ENCODE data around the gene IGSF21. TPM values are rescaled to one million over a fixed set of nuclear protein-coding genes. Genes with fewer than 3 reads are reported as not detected.

Gene IGSF21
- total RNA-seq, 2 experiments from 2014 or later: not detected

DNA sequence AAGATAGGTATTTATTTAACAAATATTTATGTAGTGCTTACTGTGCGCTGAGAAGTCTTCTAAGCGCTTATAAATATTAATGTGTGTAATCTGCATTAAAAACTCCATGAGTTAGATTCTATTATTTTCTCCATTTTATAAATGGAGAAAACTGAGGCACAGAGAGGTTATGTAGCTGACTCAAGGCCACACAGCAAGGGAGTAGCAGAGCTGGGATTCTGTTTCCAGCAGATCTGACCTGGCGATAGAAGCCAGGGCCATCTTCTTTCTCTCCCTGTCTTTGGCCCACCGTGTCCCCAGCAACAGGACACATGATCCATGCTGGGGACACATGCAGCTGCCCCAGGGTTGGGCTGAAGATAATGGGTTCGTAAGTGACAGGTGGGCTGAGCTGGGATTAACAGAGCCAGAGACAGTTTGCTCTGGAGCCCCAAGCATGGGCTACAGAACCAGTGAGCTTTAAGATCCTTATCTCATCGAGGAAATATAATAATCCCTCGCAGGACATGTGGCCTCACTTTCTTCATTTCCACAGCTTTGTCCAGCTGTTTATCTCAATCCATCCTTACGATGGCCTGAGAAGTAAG is 30.3 kb downstream of the IGSF21 start:
- H3K27ac ChIP-seq (ENCODE audit: low read depth in 1 of 2, low read length in 2 of 2): no peak overlapping the region
- no peaks in the 10 kb centered on the region for H3K9me3 ChIP-seq (ENCODE audit: control insufficient read depth in 1 of 2, insufficient read depth in 1 of 2, low read length in 2 of 2)
- DNase-seq (no peak), ATAC-seq (ENCODE audit: poor library complexity) (no peak)
- TF ChIP-seq, protein P1, sequence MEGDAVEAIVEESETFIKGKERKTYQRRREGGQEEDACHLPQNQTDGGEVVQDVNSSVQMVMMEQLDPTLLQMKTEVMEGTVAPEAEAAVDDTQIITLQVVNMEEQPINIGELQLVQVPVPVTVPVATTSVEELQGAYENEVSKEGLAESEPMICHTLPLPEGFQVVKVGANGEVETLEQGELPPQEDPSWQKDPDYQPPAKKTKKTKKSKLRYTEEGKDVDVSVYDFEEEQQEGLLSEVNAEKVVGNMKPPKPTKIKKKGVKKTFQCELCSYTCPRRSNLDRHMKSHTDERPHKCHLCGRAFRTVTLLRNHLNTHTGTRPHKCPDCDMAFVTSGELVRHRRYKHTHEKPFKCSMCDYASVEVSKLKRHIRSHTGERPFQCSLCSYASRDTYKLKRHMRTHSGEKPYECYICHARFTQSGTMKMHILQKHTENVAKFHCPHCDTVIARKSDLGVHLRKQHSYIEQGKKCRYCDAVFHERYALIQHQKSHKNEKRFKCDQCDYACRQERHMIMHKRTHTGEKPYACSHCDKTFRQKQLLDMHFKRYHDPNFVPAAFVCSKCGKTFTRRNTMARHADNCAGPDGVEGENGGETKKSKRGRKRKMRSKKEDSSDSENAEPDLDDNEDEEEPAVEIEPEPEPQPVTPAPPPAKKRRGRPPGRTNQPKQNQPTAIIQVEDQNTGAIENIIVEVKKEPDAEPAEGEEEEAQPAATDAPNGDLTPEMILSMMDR (IDR thresholded peaks at IDR 0.05): no peak
- no peaks in the 10 kb centered on the region for H3K36me3 ChIP-seq (ENCODE audit: insufficient read depth, low read length)
- H3K27ac Mint-ChIP-seq: no peak overlapping the region
- no peaks in the 10 kb centered on the region for H3K9me3 Mint-ChIP-seq
- no peak overlapping the region for H3K4me3 Mint-ChIP-seq
- no peaks in the 10 kb centered on the region for H3K4me1 Mint-ChIP-seq (ENCODE audit: low read depth)
- intact Hi-C loops (cut with DNase I, micrococcal nuclease): no loop called here
- no peak overlapping the region for H3K4me3 ChIP-seq (ENCODE audit: low read length)
- POLR2A ChIA-PET: no interaction called here
- H3K4me1 ChIP-seq (ENCODE audit: insufficient read depth, low read length): no peaks in the 10 kb centered on the region
- CTCF ChIA-PET: no interaction called here
- peaks cover 34% of the 10 kb centered on the region for H3K27me3 Mint-ChIP-seq
- no peaks in the 10 kb centered on the region for H3K27me3 ChIP-seq (ENCODE audit: control insufficient read depth in 1 of 2, insufficient read depth in 2 of 2, low read length in 2 of 2)
- no peaks in the 10 kb centered on the region for H3K36me3 Mint-ChIP-seq (ENCODE audit: low read depth)

GRCh38 chr1:18139198-18139981 is 31.8 kb downstream of the IGSF21 start:
- CTCF ChIA-PET: no interaction called here

DNA sequence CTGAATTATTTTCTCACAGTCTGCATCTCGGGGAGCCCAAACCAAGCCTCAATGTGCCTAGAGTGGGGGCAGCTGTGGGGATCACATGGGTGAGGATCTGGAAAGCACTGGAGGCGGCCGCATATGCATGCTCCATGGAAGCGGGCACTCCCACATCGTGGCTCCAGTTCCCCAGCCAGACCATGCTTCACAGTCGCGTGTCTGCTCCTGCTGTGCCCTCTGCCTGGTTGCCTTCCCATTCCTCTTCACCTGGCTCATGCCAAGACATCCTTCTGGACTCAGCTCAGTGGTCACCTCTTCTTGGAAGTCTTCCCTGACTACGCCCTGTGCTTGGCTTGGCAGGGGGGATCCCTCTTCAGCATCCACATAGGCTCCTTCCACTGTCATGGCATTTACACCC is 32.8 kb downstream of the IGSF21 start:
- TF ChIP-seq, protein P1 (IDR thresholded peaks at IDR 0.05): no peak
- Histone ChIP-seq H3K4me1 (ENCODE audit: insufficient read depth, low read length) (no peaks in the 10 kb centered on the region), H3K27me3 (ENCODE audit: control insufficient read depth in 1 of 2, insufficient read depth in 2 of 2, low read length in 2 of 2) (no peaks in the 10 kb centered on the region), H3K27ac (ENCODE audit: low read depth in 1 of 2, low read length in 2 of 2) (no peak overlapping the region), H3K9me3 (ENCODE audit: control insufficient read depth in 1 of 2, insufficient read depth in 1 of 2, low read length in 2 of 2) (no peaks in the 10 kb centered on the region), H3K4me3 (ENCODE audit: low read length) (no peak overlapping the region), H3K36me3 (ENCODE audit: insufficient read depth, low read length) (no peaks in the 10 kb centered on the region)
- Mint-ChIP-seq H3K27me3 (peaks cover 26% of the 10 kb centered on the region), H3K4me3 (no peak overlapping the region), H3K4me1 (ENCODE audit: low read depth) (no peaks in the 10 kb centered on the region), H3K9me3 (no peaks in the 10 kb centered on the region), H3K36me3 (ENCODE audit: low read depth) (no peaks in the 10 kb centered on the region), H3K27ac (no peak overlapping the region)
- ChIA-PET POLR2A (no interaction called here), CTCF (no interaction called here)
- intact Hi-C loops (cut with DNase I, micrococcal nuclease): no loop called here
- DNase-seq: no peak
- no peak for ATAC-seq (ENCODE audit: poor library complexity)

More at GRCh38 chr1:18139198-18139981, 31.8 kb downstream of the IGSF21 start:
- Mint-ChIP-seq H3K36me3 (ENCODE audit: low read depth) (no peaks in the 10 kb centered on the region), H3K4me3 (no peak overlapping the region), H3K4me1 (ENCODE audit: low read depth) (no peaks in the 10 kb centered on the region), H3K9me3 (no peaks in the 10 kb centered on the region), H3K27ac (no peak overlapping the region), H3K27me3 (peaks cover 26% of the 10 kb centered on the region)
- H3K27me3 ChIP-seq (ENCODE audit: control insufficient read depth in 1 of 2, insufficient read depth in 2 of 2, low read length in 2 of 2): no peaks in the 10 kb centered on the region
- H3K4me1 ChIP-seq (ENCODE audit: insufficient read depth, low read length): no peaks in the 10 kb centered on the region
- H3K36me3 ChIP-seq (ENCODE audit: insufficient read depth, low read length): no peaks in the 10 kb centered on the region
- POLR2A ChIA-PET: no interaction called here
- DNase-seq (no peak), ATAC-seq (ENCODE audit: poor library complexity) (no peak)
- H3K4me3 ChIP-seq (ENCODE audit: low read length): no peak overlapping the region
- H3K27ac ChIP-seq (ENCODE audit: low read depth in 1 of 2, low read length in 2 of 2): no peak overlapping the region
- intact Hi-C loops (cut with DNase I, micrococcal nuclease): no loop called here
- TF ChIP-seq, protein P1 (IDR thresholded peaks at IDR 0.05): no peak
- H3K9me3 ChIP-seq (ENCODE audit: control insufficient read depth in 1 of 2, insufficient read depth in 1 of 2, low read length in 2 of 2): no peaks in the 10 kb centered on the region

Data from CD4-positive, alpha-beta T cell (primary cell).